ENCODE data around the gene TTLL10.
"Not testable (repeated sequence)": the region's sequence is repeated elsewhere in the genome, so short reads cannot be mapped to it uniquely, and the experiment has no call there.

Gene TTLL10

GRCh38 chr1:1141244-1141910, 32.3 kb upstream of the TTLL10 start:
- DNase-seq (ENCODE audit: low read depth), result no peak

GRCh38 chr1:1141911-1142250, 31.8 kb upstream of the TTLL10 start:
- no peak for DNase-seq (ENCODE audit: low read depth)

GRCh38 chr1:1142352-1142751, 31.3 kb upstream of the TTLL10 start:
- not testable (repeated sequence) for DNase-seq (ENCODE audit: low read depth)

- no peak for DNase-seq (ENCODE audit: low read depth)
Measured at GRCh38 chr1:1142844-1143243, 30.8 kb upstream of the TTLL10 start.

GRCh38 chr1:1143636-1144035, 30.0 kb upstream of the TTLL10 start:
- DNase-seq (ENCODE audit: low read depth), result no peak

- no peak for DNase-seq (ENCODE audit: low read depth)
Measured at GRCh38 chr1:1144122-1144842, 29.4 kb upstream of the TTLL10 start.

- no peak for DNase-seq (ENCODE audit: low read depth)
Measured at GRCh38 chr1:1144843-1145546, 28.7 kb upstream of the TTLL10 start.

GRCh38 chr1:1145547-1145914, 28.1 kb upstream of the TTLL10 start:
- DNase-seq (ENCODE audit: low read depth), result no peak

GRCh38 chr1:1146026-1146425, 27.7 kb upstream of the TTLL10 start:
- no peak for DNase-seq (ENCODE audit: low read depth)

- DNase-seq (ENCODE audit: low read depth), result no peak
Measured at GRCh38 chr1:1146596-1146995, 27.1 kb upstream of the TTLL10 start.

- DNase-seq (ENCODE audit: low read depth), result no peak
Measured at GRCh38 chr1:1148061-1148460, 25.6 kb upstream of the TTLL10 start.

GRCh38 chr1:1148569-1148968, 25.1 kb upstream of the TTLL10 start:
- no peak for DNase-seq (ENCODE audit: low read depth)

GRCh38 chr1:1149416-1149815, 24.3 kb upstream of the TTLL10 start:
- DNase-seq (ENCODE audit: low read depth), result no peak

- no peak for DNase-seq (ENCODE audit: low read depth)
Measured at GRCh38 chr1:1150100-1150499, 23.6 kb upstream of the TTLL10 start.

- no peak for DNase-seq (ENCODE audit: low read depth)
Measured at GRCh38 chr1:1151306-1151705, 22.4 kb upstream of the TTLL10 start.

GRCh38 chr1:1152431-1152830, 21.2 kb upstream of the TTLL10 start:
- not testable (repeated sequence) for DNase-seq (ENCODE audit: low read depth)

- DNase-seq (ENCODE audit: low read depth), result not testable (repeated sequence)
Measured at GRCh38 chr1:1153215-1153614, 20.5 kb upstream of the TTLL10 start.

GRCh38 chr1:1153874-1154273, 19.8 kb upstream of the TTLL10 start:
- no peak for DNase-seq (ENCODE audit: low read depth)

- DNase-seq (ENCODE audit: low read depth), result no peak
Measured at GRCh38 chr1:1155258-1155657, 18.4 kb upstream of the TTLL10 start.

GRCh38 chr1:1156140-1157032, 17.3 kb upstream of the TTLL10 start:
- DNase-seq (ENCODE audit: low read depth), result no peak

GRCh38 chr1:1157033-1157365, 16.7 kb upstream of the TTLL10 start:
- no peak for DNase-seq (ENCODE audit: low read depth)

- DNase-seq (ENCODE audit: low read depth), result no peak
Measured at GRCh38 chr1:1157426-1157913, 16.2 kb upstream of the TTLL10 start.

All from stimulated activated CD8-positive, alpha-beta memory T cell treated with anti-CD3 and anti-CD28 coated beads, Interleukin-7, amount 100 ng/mL, for 24 hours (primary cell).